Measurements from ENCODE around the gene DDX31.

Gene DDX31

DNA sequence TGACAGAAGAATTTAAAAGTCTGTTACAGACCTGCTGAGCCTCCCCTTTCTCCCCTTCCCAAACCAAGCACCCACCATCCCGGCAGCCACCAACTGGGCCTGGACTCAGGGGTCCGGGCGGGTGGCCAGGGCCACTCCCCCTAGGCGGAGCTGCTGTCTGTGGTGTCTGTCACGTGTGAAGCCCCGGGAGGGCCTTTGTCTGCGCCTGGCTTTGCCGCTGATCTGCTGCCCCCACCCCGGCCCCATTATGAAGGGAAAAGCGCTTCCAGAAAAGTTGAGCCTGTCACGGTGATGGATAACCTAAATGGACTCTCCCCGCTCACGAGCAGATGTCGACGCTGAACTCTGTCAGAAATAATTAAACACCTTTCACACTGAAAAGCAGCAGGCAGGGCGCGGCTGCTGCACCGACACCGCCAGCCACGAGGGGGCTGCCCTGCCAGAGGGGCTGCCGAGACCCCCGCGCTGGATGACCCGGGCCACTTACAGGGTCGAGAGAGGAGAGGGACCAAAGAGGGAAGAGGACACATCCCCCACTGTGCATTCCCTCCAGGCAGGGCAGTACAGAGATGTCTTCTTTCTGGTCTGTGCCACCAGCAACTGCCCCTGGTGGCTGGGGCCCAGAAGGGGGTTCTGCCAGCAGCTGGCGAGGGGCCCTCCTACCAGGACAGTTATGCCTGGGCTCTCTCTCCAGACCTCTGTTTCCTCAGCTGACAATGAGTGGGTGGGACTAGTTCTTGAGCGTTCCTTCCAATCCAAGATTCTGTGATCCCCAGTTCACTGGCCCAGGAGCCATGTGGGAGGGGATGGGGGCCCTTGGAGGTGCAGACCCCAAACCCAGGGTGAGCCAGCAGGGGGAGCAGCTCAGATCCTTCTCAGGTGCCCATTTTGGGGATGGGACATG is 123.4 kb downstream of the DDX31 start:
- DNase-seq (ENCODE audit: low read depth) = no peak

- no peak for DNase-seq (ENCODE audit: low read depth)
Measured at GRCh38 chr9:132545578-132545977, 124.2 kb downstream of the DDX31 start.

- no peak for DNase-seq (ENCODE audit: low read depth)
Measured at GRCh38 chr9:132543960-132544359, 125.8 kb downstream of the DDX31 start.

DNA sequence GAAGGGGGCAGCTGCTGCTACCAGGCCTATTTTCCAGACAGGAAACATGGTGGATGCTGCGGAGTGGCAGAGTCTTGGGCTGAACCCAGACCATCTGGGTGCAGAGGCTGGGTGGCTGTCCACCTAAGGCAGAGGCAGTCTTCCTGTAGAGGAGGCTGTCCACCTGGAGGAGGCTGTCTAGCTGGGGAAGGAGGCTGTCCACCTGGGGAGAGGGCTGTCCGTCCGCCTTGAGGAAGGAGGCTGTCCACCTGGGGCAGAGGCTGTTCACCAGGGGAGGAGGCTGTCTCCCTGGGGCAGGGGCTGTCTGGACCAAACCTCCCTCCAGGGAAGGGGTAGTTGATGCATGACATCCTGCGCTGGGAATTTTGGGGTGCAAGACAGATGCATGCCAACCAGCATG is 126.5 kb downstream of the DDX31 start:
- DNase-seq (ENCODE audit: low read depth) = no peak

All from stimulated activated CD4-positive, alpha-beta T cell treated with anti-CD3 and anti-CD28 coated beads, Interleukin-2, amount 100 ng/mL, for 4 hours (primary cell).